ENCODE measurements around the gene SLC35F3. TPM values are rescaled to one million over a fixed set of nuclear protein-coding genes. Genes with fewer than 3 reads are reported as not detected.

SLC35F3 gene
- total RNA-seq, 2 donors from 2014 or later: not detected

GRCh38 chr1:233907151-233907550 is 2.7 kb downstream of the SLC35F3 start:
- no peak for DNase-seq (ENCODE audit: low spot score)
- intact Hi-C loops (cut with DNase I): loop anchor here in 1 of 2 donors (5.0 kb wide), 1 partner anchor 1010 kb away; no protein-coding TSS in a partner anchor

- DNase-seq (ENCODE audit: low spot score): no peak
- intact Hi-C loops (cut with DNase I): loop anchor here in 1 of 2 donors (5.0 kb wide), 1 partner anchor 1011 kb away; no protein-coding TSS in a partner anchor
These were observed 3.6 kb downstream of the SLC35F3 start for GRCh38 chr1:233908092-233908491.

- intact Hi-C loops (cut with DNase I): loop anchor here in 1 of 2 donors (5.0 kb wide), 1 partner anchor 1012 kb away; no protein-coding TSS in a partner anchor
- no peak for DNase-seq (ENCODE audit: low spot score)
These were observed 4.7 kb downstream of the SLC35F3 start for GRCh38 chr1:233909195-233909594.

GRCh38 chr1:233912447-233912846 is 8.0 kb downstream of the SLC35F3 start:
- intact Hi-C loops (cut with DNase I): no loop called here
- no peak for DNase-seq (ENCODE audit: low spot score)

GRCh38 chr1:233912909-233913308 is 8.4 kb downstream of the SLC35F3 start:
- intact Hi-C loops (cut with DNase I): no loop called here

GRCh38 chr1:233916706-233917105 is 12.2 kb downstream of the SLC35F3 start:
- DNase-seq (ENCODE audit: low spot score): no peak
- intact Hi-C loops (cut with DNase I): no loop called here

More at GRCh38 chr1:233912909-233913308, 8.4 kb downstream of the SLC35F3 start:
- no peak for DNase-seq (ENCODE audit: low spot score)

- intact Hi-C loops (cut with DNase I): no loop called here
These were observed 15.3 kb downstream of the SLC35F3 start for GRCh38 chr1:233919786-233920185.

GRCh38 chr1:233928123-233928522 is 23.6 kb downstream of the SLC35F3 start:
- DNase-seq (ENCODE audit: low spot score): no peak
- intact Hi-C loops (cut with DNase I): no loop called here

More at GRCh38 chr1:233919786-233920185, 15.3 kb downstream of the SLC35F3 start:
- DNase-seq (ENCODE audit: low spot score): no peak

- DNase-seq (ENCODE audit: low spot score): no peak
- intact Hi-C loops (cut with DNase I): no loop called here
These were observed 28.9 kb downstream of the SLC35F3 start for GRCh38 chr1:233933339-233933738.

GRCh38 chr1:233935297-233935868 is 30.9 kb downstream of the SLC35F3 start:
- intact Hi-C loops (cut with DNase I): no loop called here
- no peak for DNase-seq (ENCODE audit: low spot score)

- DNase-seq (ENCODE audit: low spot score): no peak
- intact Hi-C loops (cut with DNase I): no loop called here
These were observed 31.9 kb downstream of the SLC35F3 start for GRCh38 chr1:233936422-233936821.

- intact Hi-C loops (cut with DNase I): no loop called here
- DNase-seq (ENCODE audit: low spot score): no peak
These were observed 32.4 kb downstream of the SLC35F3 start for GRCh38 chr1:233936842-233937241.

- intact Hi-C loops (cut with DNase I): no loop called here
- DNase-seq (ENCODE audit: low spot score): no peak
These were observed 34.0 kb downstream of the SLC35F3 start for GRCh38 chr1:233938476-233938875.

GRCh38 chr1:233939451-233939850 is 35.0 kb downstream of the SLC35F3 start:
- intact Hi-C loops (cut with DNase I): no loop called here

GRCh38 chr1:233940908-233941307 is 36.4 kb downstream of the SLC35F3 start:
- DNase-seq (ENCODE audit: low spot score): no peak
- intact Hi-C loops (cut with DNase I): loop anchor here in 1 of 2 donors (2.0 kb wide), 1 partner anchor 74 kb away; no protein-coding TSS in a partner anchor

More at GRCh38 chr1:233939451-233939850, 35.0 kb downstream of the SLC35F3 start:
- no peak for DNase-seq (ENCODE audit: low spot score)

GRCh38 chr1:233944601-233945000 is 40.1 kb downstream of the SLC35F3 start:
- DNase-seq (ENCODE audit: low spot score): no peak
- intact Hi-C loops (cut with DNase I): no loop called here

- intact Hi-C loops (cut with DNase I): no loop called here
- DNase-seq (ENCODE audit: low spot score): no peak
These were observed 41.1 kb downstream of the SLC35F3 start for GRCh38 chr1:233945573-233945972.

GRCh38 chr1:233945979-233946378 is 41.5 kb downstream of the SLC35F3 start:
- intact Hi-C loops (cut with DNase I): no loop called here
- DNase-seq (ENCODE audit: low spot score): no peak

GRCh38 chr1:233946724-233947123 is 42.2 kb downstream of the SLC35F3 start:
- intact Hi-C loops (cut with DNase I): no loop called here
- DNase-seq (ENCODE audit: low spot score): no peak

- intact Hi-C loops (cut with DNase I): no loop called here
- no peak for DNase-seq (ENCODE audit: low spot score)
These were observed 47.3 kb downstream of the SLC35F3 start for GRCh38 chr1:233951804-233952203.

- DNase-seq (ENCODE audit: low spot score): no peak
- intact Hi-C loops (cut with DNase I): no loop called here
These were observed 53.2 kb downstream of the SLC35F3 start for GRCh38 chr1:233957691-233958090.
